KOPT-K1 (cell line): ENCODE data around the gene RBL2.
"Not testable (repeated sequence)": the region's sequence is repeated elsewhere in the genome, so short reads cannot be mapped to it uniquely, and the experiment has no call there.

Source experiments
- H3K27ac ChIP-seq: fragments of 200-600 bp; sonication (generic); 2 replicates; pipeline ENCODE4 v1.5.1; 2016; ENCODE audit warnings: antibody characterized with exemption, mild to moderate bottlenecking, low read depth, low read length; ENCODE audit not compliant: poor library complexity, severe bottlenecking
- H3K36me3 ChIP-seq: fragments of 200-600 bp; sonication (generic); 2 replicates; pipeline ENCODE4 v1.5.1; 2017; ENCODE audit warnings: antibody characterized with exemption, mild to moderate bottlenecking, low read length, moderate library complexity; ENCODE audit not compliant: insufficient read depth
- H3K9me3 ChIP-seq: fragments of 200-600 bp; sonication (generic); 2 replicates; pipeline ENCODE4 v1.5.1; 2017; ENCODE audit warnings: antibody characterized with exemption, low read length, mild to moderate bottlenecking; ENCODE audit not compliant: insufficient read depth, poor library complexity, severe bottlenecking

The RBL2 gene

DNA sequence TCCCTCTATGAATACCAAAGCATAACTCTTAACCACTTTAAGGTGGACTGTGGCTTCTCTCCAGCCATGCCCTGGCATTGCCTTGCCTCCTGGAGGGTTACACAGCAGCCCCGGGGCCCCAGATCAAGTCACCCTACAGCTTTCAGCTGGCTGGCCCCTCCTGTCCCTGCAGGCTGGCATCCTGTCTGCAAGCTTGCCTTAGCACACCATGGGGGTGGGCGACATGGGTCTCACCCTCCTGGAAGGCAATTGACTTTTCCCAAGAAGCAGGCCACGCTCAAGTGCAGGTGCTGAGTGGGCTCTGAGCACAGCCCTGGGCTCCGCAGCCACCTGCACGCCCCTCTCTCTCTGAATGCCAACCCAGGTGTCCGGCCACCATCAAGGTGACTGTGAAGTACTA, 94.5 kb downstream of the RBL2 start:
- Histone ChIP-seq H3K36me3 (no peaks in the 10 kb centered on the region), H3K9me3 (no peaks in the 10 kb centered on the region)

DNA sequence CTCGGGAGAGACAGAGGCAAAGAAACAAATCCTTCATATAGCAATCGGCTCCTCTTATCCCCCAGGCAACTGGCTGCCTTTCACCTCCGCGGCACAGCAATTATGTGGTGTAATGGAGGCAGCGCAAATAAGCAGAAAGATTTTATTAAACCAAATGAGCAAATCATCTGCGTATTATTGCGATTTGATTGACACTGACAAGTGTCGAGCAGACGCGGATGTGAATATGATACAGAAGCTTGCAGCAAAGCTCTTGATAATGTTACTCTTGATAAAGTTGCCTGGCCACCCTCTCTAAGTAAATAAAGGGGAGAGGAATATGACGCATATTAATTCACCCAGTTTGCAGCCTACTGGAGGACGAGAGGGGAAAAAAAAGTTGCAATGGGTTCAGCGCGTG, 95.2 kb downstream of the RBL2 start:
- Histone ChIP-seq H3K9me3 (no peaks in the 10 kb centered on the region), H3K36me3 (no peaks in the 10 kb centered on the region), H3K27ac (no peak overlapping the region)

More for the DNA sequence above, 94.5 kb downstream of the RBL2 start:
- H3K27ac ChIP-seq, result no peak overlapping the region

DNA sequence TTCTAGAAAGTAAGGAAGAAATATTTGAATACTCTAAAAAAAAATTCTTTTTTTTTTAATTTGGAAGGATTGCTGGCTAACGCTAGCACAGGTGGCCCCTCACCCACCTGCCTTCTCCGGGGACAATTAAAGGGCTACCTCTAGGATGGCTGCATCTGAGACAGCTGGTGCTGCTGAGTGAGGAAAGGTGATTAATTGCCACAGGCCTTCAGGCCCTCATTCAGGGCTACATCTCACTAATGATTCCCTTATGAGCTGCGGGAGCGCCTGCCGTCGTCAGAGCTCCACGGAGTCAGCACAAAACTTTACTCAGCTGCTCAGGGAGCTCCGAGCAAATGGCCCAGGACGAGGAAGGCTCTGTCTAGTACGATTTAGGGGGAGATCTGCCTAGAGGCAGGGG, 95.8 kb downstream of the RBL2 start:
- H3K9me3 ChIP-seq, result no peaks in the 10 kb centered on the region
- no peaks in the 10 kb centered on the region for H3K36me3 ChIP-seq
- no peak overlapping the region for H3K27ac ChIP-seq

DNA sequence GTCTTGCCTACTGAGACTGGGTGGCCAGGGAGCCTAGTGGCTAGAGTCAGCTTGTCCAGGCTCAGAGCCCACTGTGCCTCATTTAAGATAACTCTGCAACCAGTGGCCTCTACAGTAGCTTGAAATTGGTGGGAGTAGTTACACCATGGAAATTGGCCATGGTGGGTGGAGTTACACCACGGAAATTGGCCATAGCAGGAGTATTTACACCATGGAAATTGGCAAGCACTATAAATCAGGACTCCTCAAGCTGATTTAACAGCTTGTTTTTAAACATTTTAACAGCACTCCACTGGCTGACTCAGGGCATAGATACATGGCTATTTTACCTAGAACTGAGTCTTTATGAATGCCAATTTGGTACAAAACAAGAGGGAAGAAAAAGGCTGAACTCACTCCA, 96.5 kb downstream of the RBL2 start:
- Histone ChIP-seq H3K36me3 (no peaks in the 10 kb centered on the region), H3K9me3 (no peaks in the 10 kb centered on the region), H3K27ac (no peak overlapping the region)

DNA sequence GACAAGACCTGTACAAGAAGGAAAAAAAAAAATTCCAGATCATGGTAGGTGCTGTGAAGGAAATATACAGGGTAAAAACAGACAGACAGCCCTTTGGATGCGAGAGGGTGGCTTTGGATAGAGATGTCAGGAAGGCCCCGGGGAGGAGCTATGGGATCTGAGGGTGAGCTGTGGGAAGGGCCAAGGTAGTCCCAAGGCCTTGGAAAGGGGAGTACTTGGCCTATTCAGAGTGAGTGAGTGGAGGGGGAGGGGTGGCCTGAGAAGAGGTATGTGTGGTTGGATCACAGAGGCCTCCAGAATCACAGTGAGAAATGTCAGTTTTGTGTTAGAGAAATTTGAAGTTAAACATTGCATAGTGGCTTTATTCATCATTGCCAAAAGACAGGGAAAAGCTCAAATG, 99.9 kb downstream of the RBL2 start:
- Histone ChIP-seq H3K36me3 (no peaks in the 10 kb centered on the region), H3K27ac (no peak overlapping the region), H3K9me3 (no peaks in the 10 kb centered on the region)

DNA sequence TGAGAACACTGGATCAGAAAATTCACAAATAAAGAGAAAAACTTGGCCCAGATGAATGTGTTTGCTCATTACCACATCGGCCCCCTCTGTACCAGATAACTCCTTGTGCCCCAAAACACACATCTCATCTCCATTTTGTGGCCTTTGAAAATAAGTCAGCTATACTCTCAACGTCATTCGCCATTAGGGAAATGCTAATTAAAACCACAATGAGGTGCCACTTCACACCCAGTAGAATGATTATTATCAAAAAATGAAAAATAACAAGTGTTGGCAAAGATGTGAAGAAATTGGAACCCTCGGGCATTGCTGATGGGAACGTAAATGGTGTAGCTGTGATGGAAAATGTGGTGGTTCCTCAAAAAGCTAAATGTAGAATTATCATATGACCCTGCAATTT, 103.4 kb downstream of the RBL2 start:
- H3K9me3 ChIP-seq, result no peaks in the 10 kb centered on the region
- no peaks in the 10 kb centered on the region for H3K36me3 ChIP-seq

DNA sequence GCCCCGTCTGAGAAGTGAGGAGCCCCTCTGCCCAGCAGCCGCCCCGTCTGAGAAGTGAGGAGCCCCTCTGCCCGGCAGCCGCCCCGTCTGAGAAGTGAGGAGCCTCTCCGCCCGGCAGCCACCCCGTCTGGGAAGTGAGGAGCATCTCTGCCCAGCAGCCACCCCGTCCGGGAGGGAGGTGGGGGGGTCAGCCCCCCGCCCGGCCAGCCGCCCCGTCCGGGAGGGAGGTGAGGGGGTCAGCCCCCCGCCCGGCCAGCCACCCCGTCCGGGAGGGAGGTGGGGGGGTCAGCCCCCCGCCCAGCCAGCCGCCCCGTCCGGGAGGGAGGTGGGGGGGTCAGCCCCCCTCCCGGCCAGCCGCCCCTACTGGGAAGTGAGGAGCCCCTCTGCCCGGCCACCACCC, 105.1 kb downstream of the RBL2 start:
- not testable (repeated sequence) for H3K9me3 ChIP-seq, H3K27ac ChIP-seq, H3K36me3 ChIP-seq

More for the DNA sequence above, 103.4 kb downstream of the RBL2 start:
- H3K27ac ChIP-seq, result no peak overlapping the region

DNA sequence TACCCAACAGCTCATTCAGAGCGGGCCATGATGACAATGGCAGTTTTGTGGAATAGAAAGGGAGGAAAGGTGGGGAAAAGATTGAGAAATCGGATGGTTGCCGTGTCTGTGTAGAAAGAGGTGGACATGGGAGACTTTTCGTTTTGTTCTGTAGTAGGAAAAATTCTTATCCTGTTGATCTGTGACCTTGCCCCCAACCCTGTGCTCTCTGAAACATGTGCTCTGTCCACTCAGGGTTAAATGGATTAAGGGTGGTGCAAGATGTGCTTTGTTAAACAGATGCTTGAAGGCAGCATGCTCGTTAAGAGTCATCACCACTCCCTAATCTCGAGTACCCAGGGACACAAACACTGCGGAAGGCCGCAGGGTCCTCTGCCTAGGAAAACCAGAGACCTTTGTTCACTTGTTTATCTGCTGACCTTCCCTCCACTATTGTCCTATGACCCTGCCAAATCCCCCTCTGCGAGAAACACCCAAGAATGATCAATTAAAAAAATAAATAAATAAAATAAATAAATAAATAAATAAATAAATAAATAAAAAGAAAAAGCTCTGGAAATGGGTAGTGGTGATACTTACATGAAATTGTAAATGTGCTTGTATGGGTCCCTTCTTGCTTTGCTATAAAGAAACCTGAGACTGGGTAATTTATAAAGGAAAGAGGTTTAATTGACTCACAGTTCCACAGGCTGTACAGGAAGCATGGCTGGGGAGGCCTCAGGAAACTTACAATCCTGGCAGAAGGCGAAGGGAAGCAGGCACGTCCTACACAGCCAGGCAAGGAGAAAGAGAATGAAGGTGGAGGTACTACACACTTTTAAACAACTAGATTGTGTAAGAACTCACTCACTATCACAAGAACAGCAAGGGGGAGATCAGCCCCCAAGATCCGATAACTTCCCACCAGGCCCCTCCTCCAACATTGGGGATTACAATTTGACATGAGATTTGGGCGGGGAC, 105.8 kb downstream of the RBL2 start:
- not testable (repeated sequence) for H3K9me3 ChIP-seq, H3K36me3 ChIP-seq, H3K27ac ChIP-seq
